Neural crest cell (in vitro differentiated cells): Measurements from ENCODE around the gene ARHGAP21. TPM values are rescaled to one million over a fixed set of nuclear protein-coding genes. Genes with fewer than 3 reads are reported as not detected.

Experiments used
- DNase-seq: peaks from one replicate; pipeline ENCODE4 v3.0.0; 2021; ENCODE audit warnings: low read depth, mixed read lengths, low spot score
- H3K27ac Mint-ChIP-seq: one replicate; pipeline ENCODE4 v1.8.0; 2021; ENCODE audit warnings: mild to moderate bottlenecking, mixed read lengths; ENCODE audit not compliant: unreplicated experiment
- H3K27me3 Mint-ChIP-seq: 2 replicates; pipeline ENCODE4 v1.8.0; 2021; ENCODE audit warnings: low read depth, mild to moderate bottlenecking, mixed read lengths
- H3K36me3 Mint-ChIP-seq: 2 replicates; pipeline ENCODE4 v1.8.0; 2021; ENCODE audit warnings: low read depth, mild to moderate bottlenecking, mixed read lengths
- H3K4me1 Mint-ChIP-seq: 2 replicates; pipeline ENCODE4 v1.8.0; 2021; ENCODE audit warnings: mixed read lengths
- H3K4me3 Mint-ChIP-seq: one replicate; pipeline ENCODE4 v1.8.0; 2021; ENCODE audit warnings: mild to moderate bottlenecking, mixed read lengths
- H3K9me3 Mint-ChIP-seq: 2 replicates; pipeline ENCODE4 v1.8.0; 2021; ENCODE audit warnings: mixed read lengths
- CTCF ChIP-seq: fragments of 200-600 bp; sonication (generic); conservative IDR thresholded peaks from 2 replicates; pipeline ENCODE4 v1.5.0; 2021; ENCODE audit warnings: antibody characterized with exemption, mild to moderate bottlenecking
- total RNA-seq: library from RNA; stranded (reverse); gene quantifications from 2 replicates; pipeline ENCODE4 v1.2.1, GENCODE V29; 2021

ARHGAP21 gene
- total RNA-seq, 1 donor from 2014 or later, result 108 TPM

- Mint-ChIP-seq H3K27me3 (no peaks in the 10 kb centered on the region), H3K4me3 (peak overlapping the region; percentile 32), H3K4me1 (peaks cover 21% of the 10 kb centered on the region), H3K9me3 (peaks cover 2% of the 10 kb centered on the region), H3K27ac (no peak overlapping the region), H3K36me3 (peaks cover 5% of the 10 kb centered on the region)
- DNase-seq, result no peak
- TF ChIP-seq CTCF, result no peak
Observed at GRCh38 chr10:24715246-24715769, 8.4 kb downstream of the ARHGAP21 start.

DNA sequence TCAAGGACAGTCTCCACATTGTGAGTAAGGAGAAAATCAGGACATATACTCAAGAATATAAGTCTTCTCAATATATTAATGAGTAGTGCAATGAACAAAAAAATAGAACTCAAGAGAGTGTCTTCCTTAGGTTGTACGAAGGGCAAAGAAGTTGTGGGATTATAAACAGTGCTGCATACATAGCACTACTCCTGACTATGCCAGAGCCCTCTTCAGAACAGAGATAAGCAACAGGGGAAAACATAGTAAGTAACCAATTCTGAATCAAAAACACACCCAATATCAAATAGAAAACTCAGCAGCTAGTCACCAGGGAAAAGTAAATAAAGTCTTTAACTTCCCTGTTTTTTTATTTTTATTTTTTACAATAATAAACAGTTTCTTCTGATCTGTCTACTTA is 10.6 kb downstream of the ARHGAP21 start:
- Mint-ChIP-seq H3K27ac (no peak overlapping the region), H3K4me3 (no peak overlapping the region), H3K36me3 (peaks cover 5% of the 10 kb centered on the region), H3K27me3 (no peaks in the 10 kb centered on the region), H3K4me1 (peaks cover 23% of the 10 kb centered on the region), H3K9me3 (peaks cover 2% of the 10 kb centered on the region)
- TF ChIP-seq CTCF, result no peak
- no peak for DNase-seq

GRCh38 chr10:24711465-24711864 is 12.2 kb downstream of the ARHGAP21 start:
- no peak overlapping the region for H3K27ac Mint-ChIP-seq
- peaks cover 2% of the 10 kb centered on the region for H3K9me3 Mint-ChIP-seq
- TF ChIP-seq CTCF, result no peak
- H3K4me1 Mint-ChIP-seq, result peaks cover 23% of the 10 kb centered on the region
- no peaks in the 10 kb centered on the region for H3K27me3 Mint-ChIP-seq
- peaks cover 5% of the 10 kb centered on the region for H3K36me3 Mint-ChIP-seq
- no peak for DNase-seq
- no peak overlapping the region for H3K4me3 Mint-ChIP-seq

- DNase-seq, result no peak
- H3K9me3 Mint-ChIP-seq, result peaks cover 2% of the 10 kb centered on the region
- peaks cover 5% of the 10 kb centered on the region for H3K36me3 Mint-ChIP-seq
- H3K4me3 Mint-ChIP-seq, result no peak overlapping the region
- no peak for TF ChIP-seq CTCF
- no peak overlapping the region for H3K27ac Mint-ChIP-seq
- peaks cover 15% of the 10 kb centered on the region for H3K4me1 Mint-ChIP-seq
- H3K27me3 Mint-ChIP-seq, result no peaks in the 10 kb centered on the region
Observed at GRCh38 chr10:24708081-24708480, 15.6 kb downstream of the ARHGAP21 start.

- peaks cover 2% of the 10 kb centered on the region for H3K9me3 Mint-ChIP-seq
- H3K36me3 Mint-ChIP-seq, result peaks cover 5% of the 10 kb centered on the region
- H3K4me3 Mint-ChIP-seq, result no peak overlapping the region
- no peak for TF ChIP-seq CTCF
- H3K27ac Mint-ChIP-seq, result no peak overlapping the region
- peaks cover 13% of the 10 kb centered on the region for H3K4me1 Mint-ChIP-seq
- H3K27me3 Mint-ChIP-seq, result no peaks in the 10 kb centered on the region
- DNase-seq, result no peak
Observed at GRCh38 chr10:24707445-24707844, 16.2 kb downstream of the ARHGAP21 start.
